Breast epithelium (tissue), 3 donors: ENCODE measurements around the gene ROBO2.

Experiments used
- POLR2A ChIP-seq: fragments of 450-650 bp; IDR thresholded peaks from one replicate; pipeline ENCODE4 v1.6.1; 2016; ENCODE audit warnings: antibody characterized with exemption, mild to moderate bottlenecking, moderate library complexity
- TF ChIP-seq, protein P1 (sequence below), 3 donors: fragments of 450-650 bp; IDR thresholded peaks; one replicate each; pipeline ENCODE4 v1.5.1; 2016 to 2017; ENCODE audit warnings: antibody characterized with exemption in 3 of 3, mild to moderate bottlenecking in 3 of 3, moderate library complexity in 3 of 3

- TF ChIP-seq POLR2A: no peak
- TF ChIP-seq, protein P1, sequence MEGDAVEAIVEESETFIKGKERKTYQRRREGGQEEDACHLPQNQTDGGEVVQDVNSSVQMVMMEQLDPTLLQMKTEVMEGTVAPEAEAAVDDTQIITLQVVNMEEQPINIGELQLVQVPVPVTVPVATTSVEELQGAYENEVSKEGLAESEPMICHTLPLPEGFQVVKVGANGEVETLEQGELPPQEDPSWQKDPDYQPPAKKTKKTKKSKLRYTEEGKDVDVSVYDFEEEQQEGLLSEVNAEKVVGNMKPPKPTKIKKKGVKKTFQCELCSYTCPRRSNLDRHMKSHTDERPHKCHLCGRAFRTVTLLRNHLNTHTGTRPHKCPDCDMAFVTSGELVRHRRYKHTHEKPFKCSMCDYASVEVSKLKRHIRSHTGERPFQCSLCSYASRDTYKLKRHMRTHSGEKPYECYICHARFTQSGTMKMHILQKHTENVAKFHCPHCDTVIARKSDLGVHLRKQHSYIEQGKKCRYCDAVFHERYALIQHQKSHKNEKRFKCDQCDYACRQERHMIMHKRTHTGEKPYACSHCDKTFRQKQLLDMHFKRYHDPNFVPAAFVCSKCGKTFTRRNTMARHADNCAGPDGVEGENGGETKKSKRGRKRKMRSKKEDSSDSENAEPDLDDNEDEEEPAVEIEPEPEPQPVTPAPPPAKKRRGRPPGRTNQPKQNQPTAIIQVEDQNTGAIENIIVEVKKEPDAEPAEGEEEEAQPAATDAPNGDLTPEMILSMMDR (IDR thresholded peaks at IDR 0.05): no peak
Observed at GRCh38 chr3:77380136-77380535, 340.2 kb downstream of the ROBO2 start.
